IPS-18c (cell line): ENCODE data around the gene DYNC1H1.
"Not testable (repeated sequence)": the region's sequence is repeated elsewhere in the genome, so short reads cannot be mapped to it uniquely, and the experiment has no call there.

ENCODE experiments used
- H3K4me3 ChIP-seq: 2 replicates; pipeline ENCODE4 v1.7.0; 2013; ENCODE audit warnings: low read depth, mild to moderate bottlenecking, low read length, moderate library complexity; ENCODE audit not compliant: insufficient read depth
- H3K9me3 ChIP-seq: one replicate; pipeline ENCODE4 v1.6.1; 2013; ENCODE audit warnings: mild to moderate bottlenecking, low read length, moderate library complexity; ENCODE audit not compliant: control insufficient read depth, insufficient read depth

The DYNC1H1 gene

GRCh38 chr14:101958418-101959180 lies 5.8 kb upstream of the DYNC1H1 start:
- peaks cover 2% of the 10 kb centered on the region for H3K9me3 ChIP-seq

GRCh38 chr14:101959277-101959676 lies 5.1 kb upstream of the DYNC1H1 start:
- Histone ChIP-seq H3K4me3 (no peak overlapping the region), H3K9me3 (peaks cover 2% of the 10 kb centered on the region)

More at GRCh38 chr14:101958418-101959180, 5.8 kb upstream of the DYNC1H1 start:
- H3K4me3 ChIP-seq = no peak overlapping the region

GRCh38 chr14:101960225-101960624 lies 4.1 kb upstream of the DYNC1H1 start:
- peaks cover 2% of the 10 kb centered on the region for H3K9me3 ChIP-seq
- H3K4me3 ChIP-seq = no peak overlapping the region

- H3K4me3 ChIP-seq = no peak overlapping the region
- H3K9me3 ChIP-seq = peaks cover 2% of the 10 kb centered on the region
These were observed 3.2 kb upstream of the DYNC1H1 start for GRCh38 chr14:101961011-101961721.

- Histone ChIP-seq H3K4me3 (no peak overlapping the region), H3K9me3 (peaks cover 2% of the 10 kb centered on the region)
These were observed 2.4 kb upstream of the DYNC1H1 start for GRCh38 chr14:101961746-101962502.

- Histone ChIP-seq H3K4me3 (no peak overlapping the region), H3K9me3 (peaks cover 2% of the 10 kb centered on the region)
These were observed 1.9 kb upstream of the DYNC1H1 start for GRCh38 chr14:101962503-101962874.

- no peak overlapping the region for H3K4me3 ChIP-seq
These were observed 1.3 kb upstream of the DYNC1H1 start for GRCh38 chr14:101963052-101963451.

GRCh38 chr14:101963656-101964296 lies 597 bp upstream of the DYNC1H1 start:
- Histone ChIP-seq H3K9me3 (no peaks in the 10 kb centered on the region), H3K4me3 (peak overlapping the region; percentile 41)

More at GRCh38 chr14:101963052-101963451, 1.3 kb upstream of the DYNC1H1 start:
- no peaks in the 10 kb centered on the region for H3K9me3 ChIP-seq

- H3K9me3 ChIP-seq = no peaks in the 10 kb centered on the region
- H3K4me3 ChIP-seq = peak overlapping the region; percentile 98
These were observed 790 bp downstream of the DYNC1H1 start for GRCh38 chr14:101965181-101965544.

GRCh38 chr14:101965770-101966722 lies 1.7 kb downstream of the DYNC1H1 start:
- Histone ChIP-seq H3K4me3 (peak overlapping the region; percentile 98; the same call in 1 of the 2 replicates), H3K9me3 (no peaks in the 10 kb centered on the region)

- H3K9me3 ChIP-seq = no peaks in the 10 kb centered on the region
- H3K4me3 ChIP-seq = no peak overlapping the region
These were observed 2.4 kb downstream of the DYNC1H1 start for GRCh38 chr14:101966742-101967141.

GRCh38 chr14:101968186-101968585 lies 3.8 kb downstream of the DYNC1H1 start:
- no peaks in the 10 kb centered on the region for H3K9me3 ChIP-seq

GRCh38 chr14:101969481-101969880 lies 5.1 kb downstream of the DYNC1H1 start:
- Histone ChIP-seq H3K9me3 (no peaks in the 10 kb centered on the region), H3K4me3 (no peak overlapping the region)

More at GRCh38 chr14:101968186-101968585, 3.8 kb downstream of the DYNC1H1 start:
- H3K4me3 ChIP-seq = no peak overlapping the region

GRCh38 chr14:101970830-101971400 lies 6.5 kb downstream of the DYNC1H1 start:
- no peak overlapping the region for H3K4me3 ChIP-seq
- H3K9me3 ChIP-seq = no peaks in the 10 kb centered on the region

GRCh38 chr14:101971458-101971857 lies 7.1 kb downstream of the DYNC1H1 start:
- H3K4me3 ChIP-seq, H3K9me3 ChIP-seq: not testable (repeated sequence)
